ENCODE data around the gene SHANK3.

- TF ChIP-seq CTCF (conservative IDR thresholded peaks at IDR 0.05; ENCODE audit: low read depth in 2 of 2): no peak
- no peak for TF ChIP-seq EZH2phosphoT487 (IDR thresholded peaks at IDR 0.05; ENCODE audit: unreplicated experiment)
Measured at GRCh38 chr22:50687829-50688228, 15.2 kb downstream of the SHANK3 start.
